Measurements from ENCODE around the gene ARG1. TPM values are rescaled to one million over a fixed set of nuclear protein-coding genes. Genes with fewer than 3 reads are reported as not detected.

Gene ARG1
- total and polyA plus RNA-seq, 2 of the 8 experiments (the other 6 are each of a cell fraction or from before 2014, with no cell fraction given): not detected

DNA sequence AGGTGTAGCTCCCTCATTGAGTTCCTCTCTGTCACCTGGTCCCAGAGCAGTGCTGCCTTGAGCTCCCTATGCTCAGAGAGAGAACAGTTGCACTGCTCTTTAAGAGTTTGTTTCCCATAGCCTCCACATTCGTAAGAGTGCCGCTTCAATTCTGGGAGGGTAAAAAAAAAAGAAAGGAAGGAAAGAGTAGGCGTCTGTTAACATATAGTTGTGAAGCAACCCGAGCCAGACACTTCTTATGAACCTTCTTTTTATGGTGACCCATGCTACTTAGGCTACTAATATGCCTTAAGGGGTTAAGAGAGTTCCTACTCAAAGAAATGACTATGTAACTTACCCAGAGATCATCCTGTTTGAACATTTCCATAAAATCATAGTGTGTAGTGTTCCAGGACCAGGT, 4.3 kb upstream of the ARG1 start:
- Histone ChIP-seq H2AK5ac (ENCODE audit: low read depth, low read length) (no peak overlapping the region), H3K4me1 (replicated peaks in 1 of 4; ENCODE audit: control insufficient read depth in 3 of 4, insufficient read depth in 4 of 4, low read length in 3 of 4) (no peaks in the 10 kb centered on the region), H4K20me1 (replicated peaks in 1 of 2; ENCODE audit: control insufficient read depth in 1 of 2, insufficient read depth in 2 of 2, low read length in 2 of 2) (no peaks in the 10 kb centered on the region), H2BK120ac (replicated peaks; ENCODE audit: low read depth, low read length) (no peak overlapping the region), H4K8ac (ENCODE audit: extremely low read depth, insufficient read depth, low read length) (no peak overlapping the region), H3K36me3 (ENCODE audit: control insufficient read depth in 2 of 4, insufficient read depth in 4 of 4, low read length in 3 of 4) (no peaks in the 10 kb centered on the region), H4K5ac (ENCODE audit: insufficient read length, low read depth, low read length) (no peak overlapping the region), H2BK5ac (ENCODE audit: low read depth, low read length) (no peak overlapping the region), H3K4me2 (ENCODE audit: insufficient read depth in 1 of 2, low read depth in 2 of 2, low read length in 2 of 2) (no peak overlapping the region), H3K9ac (replicated peaks in 1 of 4; ENCODE audit: extremely low read depth in 1 of 4, low read depth in 3 of 4, low read length in 3 of 4) (no peak overlapping the region), H2AFZ (ENCODE audit: low read length) (no peak overlapping the region), H3K79me1 (ENCODE audit: low read depth, low read length) (no peaks in the 10 kb centered on the region), H3K79me2 (ENCODE audit: control insufficient read depth in 1 of 2, insufficient read depth in 2 of 2, low read length in 2 of 2) (no peaks in the 10 kb centered on the region), H3K56ac (replicated peaks; ENCODE audit: insufficient read length, low read depth, low read length) (no peak overlapping the region), H3K18ac (ENCODE audit: extremely low read depth, low read length) (no peak overlapping the region), H3K4ac (replicated peaks; ENCODE audit: insufficient read length, low read depth, low read length) (no peak overlapping the region), H2BK15ac (ENCODE audit: low read length) (no peak overlapping the region), H3K27ac (ENCODE audit: low read depth, low read length) (no peak overlapping the region), H3K4me3 (ENCODE audit: extremely low read depth in 1 of 4, insufficient read depth in 2 of 4, low read depth in 3 of 4, low read length in 4 of 4) (no peak overlapping the region), H3K23ac (ENCODE audit: insufficient read length) (no peak overlapping the region), H4K91ac (replicated peaks; ENCODE audit: insufficient read length, low read length) (no peak overlapping the region), H3K9me3 (ENCODE audit: insufficient read depth in 2 of 2, low read depth in 1 of 2, low read length in 1 of 2) (no peaks in the 10 kb centered on the region), H2BK12ac (ENCODE audit: low read depth, low read length) (no peak overlapping the region), H2BK20ac (ENCODE audit: low read length) (no peak overlapping the region), H3K27me3 (replicated peaks in 1 of 4; ENCODE audit: control insufficient read depth in 3 of 4, extremely low read depth in 1 of 4, insufficient read depth in 3 of 4, low read length in 3 of 4) (no peaks in the 10 kb centered on the region), H3K14ac (ENCODE audit: insufficient read length) (no peak overlapping the region), H3K23me2 (ENCODE audit: low read depth, low read length) (no peaks in the 10 kb centered on the region)
- TF ChIP-seq BCL11A (IDR thresholded peaks at IDR 0.05; ENCODE audit: low read depth in 2 of 2, low read length in 2 of 2) (no peak), EGR1 (IDR thresholded peaks at IDR 0.05; ENCODE audit: borderline replicate concordance, low read depth, low read length) (no peak), TEAD4 (IDR thresholded peaks at IDR 0.05; ENCODE audit: low read depth, low read length) (no peak), SIX5 (IDR thresholded peaks at IDR 0.05; ENCODE audit: low read depth, low read length) (no peak), SUZ12 (IDR thresholded peaks at IDR 0.05; ENCODE audit: low read length) (no peak), NRF1 (IDR thresholded peaks at IDR 0.05; ENCODE audit: low read depth, low read length) (no peak), CREB1 (IDR thresholded peaks at IDR 0.05) (no peak), RAD21 (IDR thresholded peaks at IDR 0.05 in 1 of 2, conservative IDR thresholded peaks at IDR 0.05 in 1 of 2; ENCODE audit: low read depth in 2 of 2, low read length in 2 of 2) (no peak)
- no peak for DNase-seq (ENCODE audit: low read depth in 1 of 2, low spot score in 2 of 2)
- POLR2A ChIA-PET (ENCODE audit: partially characterized antibody): no interaction called here
- CTCF ChIA-PET (ENCODE audit: partially characterized antibody): interaction anchor here (0.7 to 1.1 kb wide), 3 partner anchors 59 to 698 kb away, joined by 3 to 4 read pairs (median 3); partner anchors contain the start of gene MED23
- WGBS, 2 experiments (ENCODE audit: extremely low coverage in 1 of 2, insufficient coverage in 1 of 2, insufficient read length in 1 of 2, insufficient replicate concordance in 2 of 2, low coverage in 1 of 2, low lambda C conversion rate in 2 of 2, missing lambda C conversion rate in 1 of 2): 84% methylated on average over 4 of the region's 4 CpGs; no CpG with 5 or more reads in 1 of the 2 experiments
- no peak for FAIRE-seq

All from H1 (cell line).